Liver (tissue), 9 donors: ENCODE data around the gene SS18L1. TPM values are rescaled to one million over a fixed set of nuclear protein-coding genes. Genes with fewer than 3 reads are reported as not detected.
A peak's percentile ranks its signal among the peaks of the same experiment; 100 is the strongest.

Source experiments
- DNase-seq: peaks from one replicate; pipeline ENCODE4 v3.0.0-alpha.2; 2017; ENCODE audit warnings: low spot score
- H3K27ac ChIP-seq, 2 donors: one replicate each; pipeline ENCODE4 v1.7.0; 2013; ENCODE audit warnings: inconsistent platforms in 2 of 2, low read length in 2 of 2, control low read depth in 1 of 2, low read depth in 1 of 2, mild to moderate bottlenecking in 1 of 2
- H3K27me3 ChIP-seq, 4 donors: one replicate each; pipeline versions ENCODE4 v1.6.1 to v1.7.0; 2013; ENCODE audit warnings: low read length in 3 of 4, inconsistent platforms in 1 of 4, mild to moderate bottlenecking in 1 of 4, moderate library complexity in 1 of 4; ENCODE audit not compliant: control insufficient read depth in 4 of 4, insufficient read depth in 4 of 4
- H3K36me3 ChIP-seq, 4 donors: one replicate each; pipeline versions ENCODE4 v1.6.1 to v1.7.0; 2013; ENCODE audit warnings: low read length in 3 of 4, mild to moderate bottlenecking in 3 of 4, low read depth in 1 of 4, moderate library complexity in 1 of 4; ENCODE audit not compliant: control insufficient read depth in 4 of 4, insufficient read depth in 3 of 4
- H3K4me1 ChIP-seq, 4 donors: one replicate each; pipeline versions ENCODE4 v1.6.1 to v1.7.0; 2013; ENCODE audit warnings: low read length in 3 of 4, mild to moderate bottlenecking in 3 of 4, moderate library complexity in 1 of 4; ENCODE audit not compliant: control insufficient read depth in 4 of 4, insufficient read depth in 4 of 4
- H3K4me3 ChIP-seq, 3 donors: one replicate each; pipeline versions ENCODE4 v1.6.1 to v1.7.0; 2013; ENCODE audit warnings: low read length in 3 of 3, control low read depth in 1 of 3, low read depth in 1 of 3, mild to moderate bottlenecking in 1 of 3
- H3K9ac ChIP-seq, 2 donors: one replicate each; pipeline ENCODE4 v1.7.0; 2013; ENCODE audit warnings: low read length in 2 of 2, mild to moderate bottlenecking in 2 of 2, moderate library complexity in 2 of 2, control low read depth in 1 of 2, low read depth in 1 of 2
- H3K9me3 ChIP-seq, 4 donors: one replicate each; pipeline versions ENCODE4 v1.6.1 to v1.7.0; 2013; ENCODE audit warnings: low read length in 3 of 4; ENCODE audit not compliant: control insufficient read depth in 4 of 4
- EGR1 ChIP-seq, 2 donors: IDR thresholded peaks; 2 replicates each; pipeline ENCODE4 v1.6.1; 2016 to 2018; ENCODE audit warnings: antibody characterized with exemption in 2 of 2, low read depth in 2 of 2
- FOXA1 ChIP-seq: IDR thresholded peaks from 2 replicates; pipeline ENCODE4 v1.6.1; 2016; ENCODE audit warnings: antibody characterized with exemption
- FOXA2 ChIP-seq: IDR thresholded peaks from 2 replicates; pipeline ENCODE4 v1.6.1; 2016; ENCODE audit warnings: antibody characterized with exemption
- GABPA ChIP-seq, 2 donors: IDR thresholded peaks in 1 of 2; conservative IDR thresholded peaks in 1 of 2; 2 replicates each; pipeline ENCODE4 v1.6.1; 2016; ENCODE audit warnings: antibody characterized with exemption in 2 of 2, mild to moderate bottlenecking in 1 of 2, moderate library complexity in 1 of 2
- HNF4A ChIP-seq, 2 donors: conservative IDR thresholded peaks; 2 replicates each; pipeline ENCODE4 v1.6.1; 2016; ENCODE audit warnings: antibody characterized with exemption in 2 of 2, mild to moderate bottlenecking in 2 of 2
- HNF4G ChIP-seq: IDR thresholded peaks from 2 replicates; pipeline ENCODE4 v1.6.1; 2016; ENCODE audit warnings: antibody characterized with exemption
- JUND ChIP-seq, 2 donors: IDR thresholded peaks; 2 replicates each; pipeline ENCODE4 v1.6.1; 2016; ENCODE audit warnings: antibody characterized with exemption in 2 of 2
- RAD21 ChIP-seq, 2 donors: IDR thresholded peaks; 2 replicates each; pipeline ENCODE4 v1.6.1; 2016; ENCODE audit warnings: antibody characterized with exemption in 2 of 2, mild to moderate bottlenecking in 2 of 2
- RXRA ChIP-seq, 2 donors: IDR thresholded peaks; 2 replicates each; pipeline ENCODE4 v1.6.1; 2017 to 2018; ENCODE audit warnings: antibody characterized with exemption in 2 of 2, mild to moderate bottlenecking in 1 of 2
- TAF1 ChIP-seq: conservative IDR thresholded peaks from 2 replicates; pipeline ENCODE4 v1.6.1; 2016; ENCODE audit warnings: antibody characterized with exemption, mild to moderate bottlenecking
- YY1 ChIP-seq: IDR thresholded peaks from 2 replicates; pipeline ENCODE4 v1.6.1; 2016; ENCODE audit warnings: antibody characterized with exemption, mild to moderate bottlenecking
- WGBS: extraction: QIAGEN DNeasy Blood & Tissue Kit; methylation state at CpG from one replicate; pipeline ENCODE4 v1.1.7; 2013; 5-methylcytosine and 5-hydroxymethylcytosine counted together
- polyA plus RNA-seq, 2 donors: library from polyadenylated mRNA; stranded (reverse) in 1 of 2; unstranded in 1 of 2; fragments of 200-250 nt in 1 of 2; fragments of >200 nt in 1 of 2; fragmentation: Nextera tagmentation in 1 of 2; extraction: Ambion mirVana in 1 of 2; gene quantifications; one replicate each; pipeline versions ENCODE4 v1.2.1 to v1.2.3, GENCODE V29; 2013 to 2015
- total RNA-seq, 2 donors: library from RNA; depleted of rRNA; stranded (reverse); fragments of >200 nt; gene quantifications; one replicate each; pipeline ENCODE4 v1.2.3, GENCODE V29; 2014
- TF ChIP-seq, protein P1 (sequence below): IDR thresholded peaks from 2 replicates; pipeline ENCODE4 v1.6.1; 2016; ENCODE audit warnings: antibody characterized with exemption
- TF ChIP-seq, protein P2 (sequence below): IDR thresholded peaks from 2 replicates; pipeline ENCODE4 v1.6.1; 2016; ENCODE audit warnings: antibody characterized with exemption, mild to moderate bottlenecking
- TF ChIP-seq, protein P3 (sequence below): fragments of 150-350 bp; IDR thresholded peaks from 2 replicates; pipeline ENCODE4 v1.5.1; 2017; ENCODE audit warnings: improper control_type of control experiment, low read depth, low read length; ENCODE audit not compliant: missing input control
- TF ChIP-seq, protein P4 (sequence below): IDR thresholded peaks from 2 replicates; pipeline ENCODE4 v1.6.1; 2016; ENCODE audit warnings: antibody characterized with exemption
- TF ChIP-seq, protein P5 (sequence below): IDR thresholded peaks from 2 replicates; pipeline ENCODE4 v1.6.1; 2016; ENCODE audit warnings: antibody characterized with exemption
- donor health status: healthy.
- donor health status: healthy.
- donor health status: healthy.
- donor health status: healthy.
- donor health status: healthy.

Gene SS18L1
- total and polyA plus RNA-seq, 4 donors, result 6.1 to 24.3 (median 16.7) TPM

DNA sequence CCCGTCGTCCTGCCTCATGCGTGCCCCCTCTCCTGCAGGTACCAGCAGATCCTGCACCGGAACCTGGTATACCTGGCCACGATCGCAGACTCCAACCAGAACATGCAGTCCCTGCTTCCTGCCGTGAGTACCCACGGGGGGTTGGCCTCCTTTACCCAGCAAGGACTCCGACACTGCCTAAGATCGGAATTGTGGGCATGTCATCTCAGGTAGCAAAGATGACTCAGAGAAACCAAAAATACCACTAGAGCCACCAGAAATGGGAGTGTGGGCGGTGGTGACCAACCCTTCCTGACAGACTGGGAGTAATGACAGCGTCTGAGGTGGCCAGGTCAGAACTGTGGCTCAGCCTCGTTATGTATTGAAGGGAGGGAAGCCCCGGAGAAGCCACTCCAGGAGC is 16.3 kb downstream of the SS18L1 start (continued):
- TF ChIP-seq GABPA (IDR thresholded peaks at IDR 0.05 in 1 of 2, conservative IDR thresholded peaks at IDR 0.05 in 1 of 2) (no peak), FOXA2 (no peak)

DNA sequence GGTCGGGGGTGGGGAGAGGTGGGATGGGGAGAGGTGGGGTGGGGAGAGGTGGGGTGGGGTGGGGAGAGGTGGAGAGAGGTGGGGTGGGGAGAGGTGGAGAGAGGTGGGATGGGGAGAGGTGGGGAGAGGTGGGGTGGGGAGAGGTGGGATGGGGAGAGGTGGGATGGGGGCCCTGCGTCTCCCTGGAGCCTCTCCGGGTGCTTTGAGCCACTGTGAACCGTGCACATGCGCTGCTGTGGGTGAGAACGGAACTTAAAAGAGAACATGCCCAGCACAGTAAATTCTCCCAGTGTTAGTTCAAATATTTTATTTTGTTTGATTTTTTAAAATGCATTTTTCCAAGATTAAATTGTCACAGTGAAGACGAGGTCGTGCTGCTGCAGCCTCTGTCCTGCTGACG is 16.7 kb downstream of the SS18L1 start:
- Histone ChIP-seq H3K9ac (no peak overlapping the region), H3K4me1 (peaks cover 4 to 28% (median 19%) of the 10 kb centered on the region in 4 donors), H3K27ac (no peak overlapping the region), H3K27me3 (no peaks in the 10 kb centered on the region), H3K9me3 (no peaks in the 10 kb centered on the region), H3K4me3 (no peak overlapping the region), H3K36me3 (peaks cover 15 to 41% (median 18%) of the 10 kb centered on the region in 4 donors)
- TF ChIP-seq HNF4G, result no peak
- TF ChIP-seq, protein P1, sequence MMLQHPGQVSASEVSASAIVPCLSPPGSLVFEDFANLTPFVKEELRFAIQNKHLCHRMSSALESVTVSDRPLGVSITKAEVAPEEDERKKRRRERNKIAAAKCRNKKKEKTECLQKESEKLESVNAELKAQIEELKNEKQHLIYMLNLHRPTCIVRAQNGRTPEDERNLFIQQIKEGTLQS, result no peak
- no peak for TF ChIP-seq FOXA1
- no peak for TF ChIP-seq EGR1 (IDR thresholded peaks at IDR 0.05; ENCODE audit: low read depth in 2 of 2)
- TF ChIP-seq GABPA (IDR thresholded peaks at IDR 0.05 in 1 of 2, conservative IDR thresholded peaks at IDR 0.05 in 1 of 2), result no peak
- no peak for TF ChIP-seq JUND (IDR thresholded peaks at IDR 0.05)
- WGBS, result 96% methylated on average over 9 of the region's 9 CpGs
- DNase-seq, result no peak

DNA sequence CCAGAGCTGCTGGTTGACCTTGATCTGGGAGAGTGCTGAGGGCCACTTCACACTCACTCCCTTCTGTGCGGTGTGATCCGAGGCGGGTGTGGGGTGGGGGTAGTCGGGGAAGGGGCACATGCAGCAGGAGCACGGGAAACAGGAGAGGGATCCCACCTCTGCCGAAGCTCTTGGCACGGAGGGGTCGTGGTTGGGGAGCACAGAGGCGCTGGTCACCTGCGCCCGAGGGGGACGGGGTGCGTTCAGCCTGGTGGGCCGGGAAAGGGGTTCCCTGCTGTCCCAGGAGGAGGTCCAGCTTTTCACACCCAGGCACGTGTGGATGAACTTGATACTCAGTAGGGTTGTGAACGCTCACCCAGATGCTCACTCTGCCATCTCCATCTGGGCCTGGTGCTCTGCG is 17.3 kb downstream of the SS18L1 start:
- 94% methylated on average over 17 of the region's 17 CpGs for WGBS
- Histone ChIP-seq H3K9ac (no peak overlapping the region), H3K9me3 (no peaks in the 10 kb centered on the region), H3K4me3 (no peak overlapping the region), H3K27me3 (no peaks in the 10 kb centered on the region), H3K36me3 (peaks cover 15 to 47% (median 22%) of the 10 kb centered on the region in 4 donors), H3K4me1 (peaks cover 4 to 21% (median 13%) of the 10 kb centered on the region in 4 donors), H3K27ac (peak overlapping the region in 1 of 2 donors; percentile 19)
- no peak for DNase-seq
- TF ChIP-seq FOXA1, result no peak
- no peak for TF ChIP-seq TAF1
- no peak for TF ChIP-seq RAD21 (IDR thresholded peaks at IDR 0.05)
- TF ChIP-seq HNF4G, result no peak
- TF ChIP-seq GABPA (IDR thresholded peaks at IDR 0.05 in 1 of 2, conservative IDR thresholded peaks at IDR 0.05 in 1 of 2), result no peak
- TF ChIP-seq, protein P2, sequence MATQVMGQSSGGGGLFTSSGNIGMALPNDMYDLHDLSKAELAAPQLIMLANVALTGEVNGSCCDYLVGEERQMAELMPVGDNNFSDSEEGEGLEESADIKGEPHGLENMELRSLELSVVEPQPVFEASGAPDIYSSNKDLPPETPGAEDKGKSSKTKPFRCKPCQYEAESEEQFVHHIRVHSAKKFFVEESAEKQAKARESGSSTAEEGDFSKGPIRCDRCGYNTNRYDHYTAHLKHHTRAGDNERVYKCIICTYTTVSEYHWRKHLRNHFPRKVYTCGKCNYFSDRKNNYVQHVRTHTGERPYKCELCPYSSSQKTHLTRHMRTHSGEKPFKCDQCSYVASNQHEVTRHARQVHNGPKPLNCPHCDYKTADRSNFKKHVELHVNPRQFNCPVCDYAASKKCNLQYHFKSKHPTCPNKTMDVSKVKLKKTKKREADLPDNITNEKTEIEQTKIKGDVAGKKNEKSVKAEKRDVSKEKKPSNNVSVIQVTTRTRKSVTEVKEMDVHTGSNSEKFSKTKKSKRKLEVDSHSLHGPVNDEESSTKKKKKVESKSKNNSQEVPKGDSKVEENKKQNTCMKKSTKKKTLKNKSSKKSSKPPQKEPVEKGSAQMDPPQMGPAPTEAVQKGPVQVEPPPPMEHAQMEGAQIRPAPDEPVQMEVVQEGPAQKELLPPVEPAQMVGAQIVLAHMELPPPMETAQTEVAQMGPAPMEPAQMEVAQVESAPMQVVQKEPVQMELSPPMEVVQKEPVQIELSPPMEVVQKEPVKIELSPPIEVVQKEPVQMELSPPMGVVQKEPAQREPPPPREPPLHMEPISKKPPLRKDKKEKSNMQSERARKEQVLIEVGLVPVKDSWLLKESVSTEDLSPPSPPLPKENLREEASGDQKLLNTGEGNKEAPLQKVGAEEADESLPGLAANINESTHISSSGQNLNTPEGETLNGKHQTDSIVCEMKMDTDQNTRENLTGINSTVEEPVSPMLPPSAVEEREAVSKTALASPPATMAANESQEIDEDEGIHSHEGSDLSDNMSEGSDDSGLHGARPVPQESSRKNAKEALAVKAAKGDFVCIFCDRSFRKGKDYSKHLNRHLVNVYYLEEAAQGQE, result no peak
- TF ChIP-seq HNF4A (conservative IDR thresholded peaks at IDR 0.05), result no peak

DNA sequence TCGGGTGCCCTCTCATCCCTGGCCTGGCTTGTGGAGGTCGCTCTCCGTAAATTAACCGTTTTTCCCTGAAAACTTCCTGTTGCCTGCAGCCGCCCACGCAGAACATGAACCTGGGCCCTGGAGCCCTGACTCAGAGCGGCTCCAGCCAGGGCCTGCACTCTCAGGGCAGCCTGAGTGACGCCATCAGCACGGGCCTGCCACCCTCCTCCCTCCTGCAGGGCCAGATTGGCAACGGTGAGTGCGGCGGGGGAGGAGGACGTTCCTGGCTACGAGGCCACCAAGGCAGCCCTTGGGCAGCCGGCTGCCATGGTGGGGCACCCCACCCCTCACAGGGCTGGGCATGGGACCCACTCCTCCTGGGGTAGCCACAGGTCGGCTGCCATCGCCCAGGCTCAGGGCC is 17.8 kb downstream of the SS18L1 start:
- H3K36me3 ChIP-seq, result peaks cover 20 to 52% (median 24%) of the 10 kb centered on the region in 4 donors
- WGBS, result 80% methylated on average over 17 of the region's 17 CpGs
- H3K27ac ChIP-seq, result peak overlapping the region; percentile 7 to 19
- TF ChIP-seq, protein P3, sequence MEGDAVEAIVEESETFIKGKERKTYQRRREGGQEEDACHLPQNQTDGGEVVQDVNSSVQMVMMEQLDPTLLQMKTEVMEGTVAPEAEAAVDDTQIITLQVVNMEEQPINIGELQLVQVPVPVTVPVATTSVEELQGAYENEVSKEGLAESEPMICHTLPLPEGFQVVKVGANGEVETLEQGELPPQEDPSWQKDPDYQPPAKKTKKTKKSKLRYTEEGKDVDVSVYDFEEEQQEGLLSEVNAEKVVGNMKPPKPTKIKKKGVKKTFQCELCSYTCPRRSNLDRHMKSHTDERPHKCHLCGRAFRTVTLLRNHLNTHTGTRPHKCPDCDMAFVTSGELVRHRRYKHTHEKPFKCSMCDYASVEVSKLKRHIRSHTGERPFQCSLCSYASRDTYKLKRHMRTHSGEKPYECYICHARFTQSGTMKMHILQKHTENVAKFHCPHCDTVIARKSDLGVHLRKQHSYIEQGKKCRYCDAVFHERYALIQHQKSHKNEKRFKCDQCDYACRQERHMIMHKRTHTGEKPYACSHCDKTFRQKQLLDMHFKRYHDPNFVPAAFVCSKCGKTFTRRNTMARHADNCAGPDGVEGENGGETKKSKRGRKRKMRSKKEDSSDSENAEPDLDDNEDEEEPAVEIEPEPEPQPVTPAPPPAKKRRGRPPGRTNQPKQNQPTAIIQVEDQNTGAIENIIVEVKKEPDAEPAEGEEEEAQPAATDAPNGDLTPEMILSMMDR, result no peak
- TF ChIP-seq JUND (IDR thresholded peaks at IDR 0.05) (no peak), RAD21 (IDR thresholded peaks at IDR 0.05) (no peak), RXRA (IDR thresholded peaks at IDR 0.05) (no peak), HNF4A (conservative IDR thresholded peaks at IDR 0.05) (no peak), TAF1 (no peak), YY1 (no peak), EGR1 (IDR thresholded peaks at IDR 0.05; ENCODE audit: low read depth in 2 of 2) (no peak), GABPA (IDR thresholded peaks at IDR 0.05 in 1 of 2, conservative IDR thresholded peaks at IDR 0.05 in 1 of 2) (no peak), FOXA1 (no peak)
- TF ChIP-seq, protein P1, result no peak
- TF ChIP-seq, protein P4, sequence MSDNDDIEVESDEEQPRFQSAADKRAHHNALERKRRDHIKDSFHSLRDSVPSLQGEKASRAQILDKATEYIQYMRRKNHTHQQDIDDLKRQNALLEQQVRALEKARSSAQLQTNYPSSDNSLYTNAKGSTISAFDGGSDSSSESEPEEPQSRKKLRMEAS, result no peak
- TF ChIP-seq, protein P5, sequence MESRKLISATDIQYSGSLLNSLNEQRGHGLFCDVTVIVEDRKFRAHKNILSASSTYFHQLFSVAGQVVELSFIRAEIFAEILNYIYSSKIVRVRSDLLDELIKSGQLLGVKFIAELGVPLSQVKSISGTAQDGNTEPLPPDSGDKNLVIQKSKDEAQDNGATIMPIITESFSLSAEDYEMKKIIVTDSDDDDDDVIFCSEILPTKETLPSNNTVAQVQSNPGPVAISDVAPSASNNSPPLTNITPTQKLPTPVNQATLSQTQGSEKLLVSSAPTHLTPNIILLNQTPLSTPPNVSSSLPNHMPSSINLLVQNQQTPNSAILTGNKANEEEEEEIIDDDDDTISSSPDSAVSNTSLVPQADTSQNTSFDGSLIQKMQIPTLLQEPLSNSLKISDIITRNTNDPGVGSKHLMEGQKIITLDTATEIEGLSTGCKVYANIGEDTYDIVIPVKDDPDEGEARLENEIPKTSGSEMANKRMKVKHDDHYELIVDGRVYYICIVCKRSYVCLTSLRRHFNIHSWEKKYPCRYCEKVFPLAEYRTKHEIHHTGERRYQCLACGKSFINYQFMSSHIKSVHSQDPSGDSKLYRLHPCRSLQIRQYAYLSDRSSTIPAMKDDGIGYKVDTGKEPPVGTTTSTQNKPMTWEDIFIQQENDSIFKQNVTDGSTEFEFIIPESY, result no peak

More for the DNA sequence above, 17.8 kb downstream of the SS18L1 start:
- Histone ChIP-seq H3K9me3 (no peaks in the 10 kb centered on the region), H3K9ac (no peak overlapping the region), H3K4me1 (peaks cover 0 to 17% (median 9%) of the 10 kb centered on the region in 4 donors), H3K27me3 (no peaks in the 10 kb centered on the region), H3K4me3 (no peak overlapping the region)
- DNase-seq, result no peak
